Activated naive CD4-positive, alpha-beta T cell treated with anti-CD3 and anti-CD28 coated beads, Interleukin-2, amount 10 ng/mL, durations not matched to agents 7 days and 5 days (primary cell): ENCODE results near the gene RAB24.
"Not testable (repeated sequence)": the region's sequence is repeated elsewhere in the genome, so short reads cannot be mapped to it uniquely, and the experiment has no call there.

Experiments
- CTCF ChIA-PET: fragments of 350-600 bp; sonication (Branson Sonifier 250); formaldehyde crosslinking; loops from one replicate; lab custom pipeline; 2021; ENCODE audit warnings: antibody characterized with exemption; lab: Charles Lee
- DNase-seq: peaks from one replicate; pipeline ENCODE4 v3.0.0-alpha.2; 2020
- H3K27ac Mint-ChIP-seq: one replicate; pipeline ENCODE4 v1.8.0; 2021; ENCODE audit warnings: mild to moderate bottlenecking, moderate library complexity, mixed read lengths
- H3K27me3 Mint-ChIP-seq: one replicate; pipeline ENCODE4 v1.8.0; 2021; ENCODE audit warnings: mild to moderate bottlenecking, mixed read lengths
- H3K36me3 Mint-ChIP-seq: one replicate; pipeline ENCODE4 v1.8.0; 2021; ENCODE audit warnings: mixed read lengths
- H3K4me1 Mint-ChIP-seq: one replicate; pipeline ENCODE4 v1.8.0; 2021; ENCODE audit warnings: mixed read lengths
- H3K4me3 Mint-ChIP-seq: one replicate; pipeline ENCODE4 v1.8.0; 2021; ENCODE audit warnings: mild to moderate bottlenecking, moderate library complexity, mixed read lengths
- H3K9me3 Mint-ChIP-seq: one replicate; pipeline ENCODE4 v1.8.0; 2021; ENCODE audit warnings: mixed read lengths

RAB24 gene

GRCh38 chr5:177303121-177303924 lies at the start of gene RAB24, which contains the start of gene PRELID1:
Gene RAB24, minus strand, starts transcription at chr5:177303719. Its CDS starts 431 bp downstream, at chr5:177303288.
Gene PRELID1, plus strand, starts transcription at chr5:177303799. Its CDS starts 187 bp downstream, at chr5:177303986.
- Mint-ChIP-seq H3K27ac (peak within 1 kb of the TSS; percentile 90), H3K27me3 (no peaks in the 10 kb centered on the region), H3K4me1 (peaks cover 78% of the 10 kb centered on the region), H3K9me3 (no peaks in the 10 kb centered on the region), H3K4me3 (peak within 1 kb of the TSS; percentile 89), H3K36me3 (peaks cover 56% of the 10 kb centered on the region)
- CTCF ChIA-PET: interaction anchor here (0.9 to 1.4 kb wide), 2 partner anchors 9 to 152 kb away, joined by 3 to 4 read pairs; no protein-coding TSS in a partner anchor
- peak; percentile 91 for DNase-seq

DNA sequence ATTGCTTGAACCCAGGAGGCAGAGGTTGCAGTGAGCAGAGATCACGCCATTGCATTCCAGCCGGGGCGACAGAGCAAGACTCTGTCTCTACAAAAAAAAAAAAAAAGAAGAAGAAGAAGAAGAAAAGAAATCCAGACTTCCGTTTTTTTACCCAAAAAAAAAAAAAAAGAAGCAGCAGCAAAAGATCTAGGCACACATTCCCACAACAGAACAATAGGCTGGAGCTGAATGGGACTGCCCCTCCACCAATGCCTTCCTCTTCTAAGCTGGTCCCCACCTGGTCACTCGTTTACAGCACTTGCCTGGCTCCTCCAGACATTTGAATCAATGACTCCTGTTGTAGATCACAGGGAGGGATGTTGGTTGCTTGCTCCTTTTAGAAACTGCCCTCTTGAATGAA lies 49.6 kb upstream of the RAB24 start:
- peaks cover 25% of the 10 kb centered on the region for H3K36me3 Mint-ChIP-seq
- CTCF ChIA-PET: interaction anchor here (1.8 kb wide), 1 partner anchor 8 kb away, joined by 7 read pairs; no protein-coding TSS in a partner anchor
- peak overlapping the region; percentile 15 for H3K4me3 Mint-ChIP-seq
- H3K27ac Mint-ChIP-seq: peak overlapping the region; percentile 7
- no peak for DNase-seq
- peaks cover 77% of the 10 kb centered on the region for H3K4me1 Mint-ChIP-seq
- peaks cover 11% of the 10 kb centered on the region for H3K9me3 Mint-ChIP-seq
- no peaks in the 10 kb centered on the region for H3K27me3 Mint-ChIP-seq

- no peaks in the 10 kb centered on the region for H3K27me3 Mint-ChIP-seq
- CTCF ChIA-PET: interaction anchor here (0.7 to 2.4 kb wide), 14 partner anchors 10 to 104 kb away, joined by 3 to 9 read pairs (median 4); no protein-coding TSS in a partner anchor
- peak within 1 kb of the TSS; percentile 99 for H3K27ac Mint-ChIP-seq
- H3K36me3 Mint-ChIP-seq: peaks cover 32% of the 10 kb centered on the region
- H3K4me3 Mint-ChIP-seq: peak within 1 kb of the TSS; percentile 97
- H3K9me3 Mint-ChIP-seq: peaks cover 11% of the 10 kb centered on the region
- peaks cover 77% of the 10 kb centered on the region for H3K4me1 Mint-ChIP-seq
- DNase-seq: peak; percentile 94
Measured at GRCh38 chr5:177351392-177352329, 48.1 kb upstream of the RAB24 start, which contains the start of gene LMAN2. Gene LMAN2, minus strand, starts transcription at chr5:177351668. Its CDS starts 21 bp downstream, at chr5:177351647.

DNA sequence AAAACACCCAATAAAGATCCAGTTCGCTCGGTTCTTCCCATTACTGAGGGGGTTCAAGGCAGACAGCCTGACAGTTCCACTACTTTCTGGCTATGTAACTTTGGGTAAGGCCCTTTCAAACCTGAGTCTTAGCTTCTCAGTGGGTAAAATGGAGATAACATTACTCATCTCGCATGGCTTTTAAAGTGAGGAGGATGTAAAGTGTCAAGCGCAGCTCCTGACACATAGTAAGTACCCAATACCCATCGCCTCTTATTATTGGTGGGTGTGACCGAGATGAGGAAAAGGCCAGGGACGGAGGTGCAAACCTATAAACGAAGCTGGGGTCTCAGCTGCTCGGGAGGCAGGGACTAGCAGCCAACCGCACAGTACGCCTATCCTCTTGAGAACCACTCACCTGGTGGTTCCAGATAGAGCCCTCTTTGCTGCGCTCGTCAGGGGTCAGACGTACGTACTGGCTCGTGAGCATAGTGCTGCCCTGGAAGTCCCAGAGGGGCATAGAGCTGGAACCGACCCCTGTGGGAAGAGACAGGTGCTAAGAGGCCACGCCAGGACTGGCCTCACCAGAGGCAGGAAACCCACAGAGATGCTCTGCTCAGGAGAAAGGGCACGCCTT lies 47.4 kb upstream of the RAB24 start:
- H3K27ac Mint-ChIP-seq: peak overlapping the region; percentile 99
- no peak for DNase-seq
- peaks cover 39% of the 10 kb centered on the region for H3K36me3 Mint-ChIP-seq
- CTCF ChIA-PET: interaction anchor here (0.6 to 2.4 kb wide), 14 partner anchors 11 to 123 kb away, joined by 3 to 9 read pairs (median 4); no protein-coding TSS in a partner anchor
- H3K4me3 Mint-ChIP-seq: peak overlapping the region; percentile 97
- H3K9me3 Mint-ChIP-seq: peaks cover 10% of the 10 kb centered on the region
- H3K27me3 Mint-ChIP-seq: no peaks in the 10 kb centered on the region
- H3K4me1 Mint-ChIP-seq: peaks cover 76% of the 10 kb centered on the region

GRCh38 chr5:177349762-177350161 lies 46.2 kb upstream of the RAB24 start:
- peaks cover 36% of the 10 kb centered on the region for H3K36me3 Mint-ChIP-seq
- CTCF ChIA-PET: interaction anchor here (0.6 to 2.4 kb wide), 4 partner anchors 30 to 381 kb away, joined by 3 to 9 read pairs (median 4); no protein-coding TSS in a partner anchor

GRCh38 chr5:177349362-177349647 lies 45.8 kb upstream of the RAB24 start:
- no peaks in the 10 kb centered on the region for H3K27me3 Mint-ChIP-seq
- H3K9me3 Mint-ChIP-seq: no peaks in the 10 kb centered on the region
- H3K27ac Mint-ChIP-seq: no peak overlapping the region
- CTCF ChIA-PET: interaction anchor here (0.6 to 1.2 kb wide), 3 partner anchors 31 to 381 kb away, joined by 3 to 5 read pairs (median 4); no protein-coding TSS in a partner anchor
- DNase-seq: no peak
- H3K4me3 Mint-ChIP-seq: peak overlapping the region; percentile 97
- peaks cover 60% of the 10 kb centered on the region for H3K4me1 Mint-ChIP-seq
- peaks cover 33% of the 10 kb centered on the region for H3K36me3 Mint-ChIP-seq

More at GRCh38 chr5:177349762-177350161, 46.2 kb upstream of the RAB24 start:
- Mint-ChIP-seq H3K27ac (peak overlapping the region; percentile 29), H3K4me3 (peak overlapping the region; percentile 97), H3K27me3 (no peaks in the 10 kb centered on the region), H3K4me1 (peaks cover 65% of the 10 kb centered on the region), H3K9me3 (peaks cover 3% of the 10 kb centered on the region)
- no peak for DNase-seq

GRCh38 chr5:177347699-177348098 lies 44.2 kb upstream of the RAB24 start:
- Mint-ChIP-seq H3K9me3 (no peaks in the 10 kb centered on the region), H3K4me3 (no peak overlapping the region), H3K36me3 (peaks cover 38% of the 10 kb centered on the region), H3K27ac (no peak overlapping the region), H3K27me3 (no peaks in the 10 kb centered on the region), H3K4me1 (peaks cover 59% of the 10 kb centered on the region)
- DNase-seq: no peak
- CTCF ChIA-PET: interaction anchor here (0.5 to 1.5 kb wide), 3 partner anchors 22 to 36 kb away, joined by 3 to 4 read pairs (median 4); no protein-coding TSS in a partner anchor

DNA sequence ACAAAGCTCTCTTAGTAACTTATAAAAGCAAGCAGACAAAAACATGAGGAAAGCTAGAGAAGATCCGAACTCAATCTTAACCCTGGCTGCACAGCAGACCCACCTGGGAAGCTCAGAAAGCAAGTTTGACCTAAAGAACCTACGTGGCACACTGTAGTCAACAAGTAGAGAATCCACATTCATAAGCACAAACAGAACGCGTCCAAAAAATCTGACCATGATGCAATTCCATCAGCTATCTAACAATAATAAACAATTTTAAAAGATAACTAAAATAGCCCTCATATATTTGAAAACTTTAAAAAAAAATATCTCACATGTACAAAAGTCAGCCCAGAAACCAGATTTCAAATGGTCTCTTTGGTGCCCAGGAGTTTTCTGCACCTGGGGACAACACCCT lies 43.3 kb upstream of the RAB24 start:
- no peaks in the 10 kb centered on the region for H3K27me3 Mint-ChIP-seq
- CTCF ChIA-PET: interaction anchor here (0.9 to 1.5 kb wide), 4 partner anchors 11 to 37 kb away, joined by 3 to 4 read pairs (median 3); no protein-coding TSS in a partner anchor
- H3K27ac Mint-ChIP-seq: no peak overlapping the region
- H3K4me3 Mint-ChIP-seq: no peak overlapping the region
- peaks cover 41% of the 10 kb centered on the region for H3K36me3 Mint-ChIP-seq
- no peak for DNase-seq
- H3K9me3 Mint-ChIP-seq: no peaks in the 10 kb centered on the region
- peaks cover 53% of the 10 kb centered on the region for H3K4me1 Mint-ChIP-seq

GRCh38 chr5:177344891-177345290 lies 41.4 kb upstream of the RAB24 start:
- Mint-ChIP-seq H3K36me3 (peaks cover 49% of the 10 kb centered on the region), H3K9me3 (peaks cover 1% of the 10 kb centered on the region), H3K27ac (no peak overlapping the region), H3K4me1 (peaks cover 46% of the 10 kb centered on the region), H3K4me3 (no peak overlapping the region), H3K27me3 (no peaks in the 10 kb centered on the region)
- CTCF ChIA-PET: no interaction called here
- no peak for DNase-seq

DNA sequence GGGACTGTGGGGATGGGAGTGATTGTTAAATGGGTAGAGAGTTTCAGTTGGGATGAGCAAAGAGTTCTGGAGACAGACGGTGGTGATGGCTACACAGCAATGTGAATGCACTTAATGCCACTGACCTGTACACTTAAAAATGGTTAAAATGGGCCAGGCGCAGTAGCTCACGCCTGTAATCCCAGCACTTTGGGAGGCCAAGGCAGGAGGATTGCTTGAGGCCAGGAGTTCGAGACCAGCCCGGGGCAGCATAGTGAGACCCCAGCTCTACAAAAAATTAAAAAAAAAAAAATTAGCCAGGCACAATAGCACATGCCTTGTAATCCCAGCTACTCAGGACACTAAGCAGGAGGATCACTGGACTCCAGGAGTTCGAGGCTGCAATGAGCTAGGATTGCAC lies 40.3 kb upstream of the RAB24 start:
- H3K4me3 Mint-ChIP-seq: no peak overlapping the region
- no peak for DNase-seq
- peaks cover 5% of the 10 kb centered on the region for H3K9me3 Mint-ChIP-seq
- CTCF ChIA-PET: interaction anchor here (1.0 kb wide), 1 partner anchor 25 kb away, joined by 4 read pairs; no protein-coding TSS in a partner anchor
- peaks cover 49% of the 10 kb centered on the region for H3K36me3 Mint-ChIP-seq
- no peaks in the 10 kb centered on the region for H3K27me3 Mint-ChIP-seq
- no peak overlapping the region for H3K27ac Mint-ChIP-seq
- H3K4me1 Mint-ChIP-seq: peaks cover 45% of the 10 kb centered on the region

DNA sequence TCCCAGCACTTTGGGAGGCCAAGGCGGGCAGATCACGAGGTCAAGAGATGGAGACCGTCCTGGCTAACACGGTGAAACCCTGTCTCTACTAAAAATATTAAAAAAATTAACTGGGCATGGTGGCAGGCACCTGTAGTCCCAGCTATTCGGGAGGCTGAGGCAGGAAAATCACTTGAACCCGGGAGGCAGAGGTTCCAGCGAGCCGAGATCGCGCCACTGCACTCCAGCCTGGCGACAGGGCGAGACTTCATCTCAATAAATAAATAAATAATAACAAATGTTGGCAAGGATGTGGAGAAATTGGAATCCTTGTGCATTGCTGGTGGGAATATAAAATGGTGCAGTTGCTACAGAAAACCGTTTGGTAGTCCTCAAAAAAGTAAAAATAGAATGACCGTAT lies 39.5 kb upstream of the RAB24 start:
- CTCF ChIA-PET, DNase-seq, H3K4me3 Mint-ChIP-seq, H3K9me3 Mint-ChIP-seq, H3K27ac Mint-ChIP-seq, H3K27me3 Mint-ChIP-seq: not testable (repeated sequence)
- Mint-ChIP-seq H3K36me3 (peaks cover 50% of the 10 kb centered on the region), H3K4me1 (peaks cover 42% of the 10 kb centered on the region)

DNA sequence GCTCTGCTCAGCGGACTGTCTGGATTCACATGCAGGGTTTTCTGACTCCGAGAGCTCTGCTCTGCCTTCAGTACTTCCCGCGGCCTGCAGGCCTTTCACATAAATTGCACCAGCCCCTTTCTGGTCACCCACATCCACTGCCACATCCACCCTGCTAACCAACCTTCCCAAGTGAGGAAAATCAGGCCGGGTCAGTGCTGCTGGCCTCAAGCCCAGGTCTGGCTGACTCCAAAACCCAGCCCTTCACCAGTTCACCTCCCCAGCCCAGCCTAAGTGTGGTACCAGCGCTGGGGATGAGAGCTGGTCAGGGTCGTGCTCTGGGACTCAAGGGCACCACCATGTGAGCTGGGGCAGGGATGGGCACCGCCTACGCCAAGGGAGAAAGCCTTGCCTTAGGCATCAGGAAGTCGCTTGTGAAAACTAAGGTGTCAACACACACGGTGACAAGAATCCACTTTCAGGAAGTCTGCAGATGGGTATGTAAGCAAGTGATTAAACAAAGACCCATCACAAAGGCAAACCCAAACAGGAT lies 35.7 kb upstream of the RAB24 start:
- CTCF ChIA-PET: interaction anchor here (1.1 kb wide), 1 partner anchor 51 kb away, joined by 4 read pairs; no protein-coding TSS in a partner anchor
- H3K36me3 Mint-ChIP-seq: peaks cover 52% of the 10 kb centered on the region
- DNase-seq: no peak
- H3K27me3 Mint-ChIP-seq: no peaks in the 10 kb centered on the region
- H3K27ac Mint-ChIP-seq: no peak overlapping the region
- H3K4me1 Mint-ChIP-seq: peaks cover 29% of the 10 kb centered on the region
- no peak overlapping the region for H3K4me3 Mint-ChIP-seq
- H3K9me3 Mint-ChIP-seq: peaks cover 5% of the 10 kb centered on the region
